Loucy (cell line): Measurements from ENCODE around the gene FBXO22.

Source experiments
- CTCF ChIP-seq: fragments of 200-600 bp; sonication (generic); conservative IDR thresholded peaks from 2 replicates; pipeline ENCODE4 v1.5.1; 2014; ENCODE audit warnings: mild to moderate bottlenecking, antibody characterized with exemption, low read length
- EZH2phosphoT487 ChIP-seq: fragments of 200-600 bp; IDR thresholded peaks from 2 replicates; pipeline ENCODE4 v1.6.1; 2018; ENCODE audit warnings: antibody characterized with exemption, mild to moderate bottlenecking, moderate library complexity, borderline replicate concordance

DNA sequence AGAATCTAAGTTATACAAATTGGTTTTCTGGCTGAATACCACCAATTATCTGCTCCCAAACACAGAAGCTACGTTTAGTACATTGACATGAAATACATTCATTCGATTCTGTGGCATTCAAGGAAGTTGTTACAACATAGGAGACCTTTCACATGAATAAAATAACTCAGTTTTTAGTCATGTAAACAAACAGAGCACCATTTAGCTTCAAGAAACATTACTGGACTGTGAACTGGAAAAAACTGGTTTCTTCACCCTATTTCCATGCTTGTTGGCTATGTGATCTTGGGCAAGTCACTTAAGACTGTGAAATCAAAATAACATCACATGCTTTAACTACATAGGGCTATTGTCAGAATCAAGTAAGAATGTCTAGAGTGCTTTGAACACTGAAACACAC, 62.4 kb downstream of the FBXO22 start:
- TF ChIP-seq CTCF (no peak), EZH2phosphoT487 (no peak)
